Amniotic epithelial cell (primary cell): Measurements from ENCODE around the gene TMEM266.

ENCODE experiments used
- DNase-seq: peaks from one replicate; pipeline ENCODE4 v3.0.0-alpha.2; 2010; ENCODE audit warnings: low read depth

The TMEM266 gene

GRCh38 chr15:76134537-76134936 lies 74.8 kb downstream of the TMEM266 start:
- no peak for DNase-seq

GRCh38 chr15:76135516-76135915 lies 75.7 kb downstream of the TMEM266 start:
- DNase-seq = no peak

GRCh38 chr15:76138436-76138835 lies 78.7 kb downstream of the TMEM266 start:
- DNase-seq = no peak

GRCh38 chr15:76139368-76140073 lies 79.7 kb downstream of the TMEM266 start:
- peak; percentile 56 for DNase-seq

- DNase-seq = no peak
Observed at GRCh38 chr15:76140074-76140464, 80.3 kb downstream of the TMEM266 start.

- no peak for DNase-seq
Observed at GRCh38 chr15:76146812-76147211, 87.0 kb downstream of the TMEM266 start.

- DNase-seq = peak; percentile 16
Observed at GRCh38 chr15:76147906-76148570, 88.3 kb downstream of the TMEM266 start.

GRCh38 chr15:76149291-76149915 lies 89.6 kb downstream of the TMEM266 start:
- DNase-seq = peak; percentile 69

GRCh38 chr15:76150513-76150912 lies 90.7 kb downstream of the TMEM266 start:
- DNase-seq = no peak

- DNase-seq = peak; percentile 59
Observed at GRCh38 chr15:76150971-76151598, 91.3 kb downstream of the TMEM266 start.

GRCh38 chr15:76151599-76151974 lies 91.8 kb downstream of the TMEM266 start:
- no peak for DNase-seq

- DNase-seq = no peak
Observed at GRCh38 chr15:76152197-76152596, 92.4 kb downstream of the TMEM266 start.

GRCh38 chr15:76153241-76154197 lies 93.7 kb downstream of the TMEM266 start:
- DNase-seq = no peak

GRCh38 chr15:76155731-76156130 lies 95.9 kb downstream of the TMEM266 start:
- DNase-seq = no peak

GRCh38 chr15:76158226-76158625 lies 98.4 kb downstream of the TMEM266 start:
- DNase-seq = no peak

GRCh38 chr15:76158815-76159214 lies 99.0 kb downstream of the TMEM266 start:
- no peak for DNase-seq

GRCh38 chr15:76159282-76159681 lies 99.5 kb downstream of the TMEM266 start:
- DNase-seq = no peak

- DNase-seq = no peak
Observed at GRCh38 chr15:76160426-76161152, 100.8 kb downstream of the TMEM266 start.

- DNase-seq = no peak
Observed at GRCh38 chr15:76161153-76162035, 101.6 kb downstream of the TMEM266 start.

- no peak for DNase-seq
Observed at GRCh38 chr15:76162036-76162398, 102.2 kb downstream of the TMEM266 start.
